HepG2 (cell line): ENCODE measurements around the gene VAMP4. TPM values are rescaled to one million over a fixed set of nuclear protein-coding genes. Genes with fewer than 3 reads are reported as not detected.

Experiments
- ADNP ChIP-seq: sonication (generic); formaldehyde crosslinking; IDR thresholded peaks from 2 replicates; pipeline ENCODE4 v1.4.0; 2020; ENCODE audit warnings: missing genetic modification reagents
- AKAP8 ChIP-seq: sonication (generic); formaldehyde crosslinking; IDR thresholded peaks from 2 replicates; pipeline ENCODE4 v1.5.1; 2020; ENCODE audit warnings: mild to moderate bottlenecking, missing genetic modification reagents
- ATF7-NPFF ChIP-seq: sonication (generic); formaldehyde crosslinking; IDR thresholded peaks from 2 replicates; pipeline ENCODE4 v1.8.1; 2023; ENCODE audit warnings: mild to moderate bottlenecking, low read depth, missing genetic modification reagents, moderate library complexity
- EED ChIP-seq: sonication (generic); formaldehyde crosslinking; IDR thresholded peaks from 2 replicates; pipeline ENCODE4 v1.5.0; 2020; ENCODE audit warnings: mild to moderate bottlenecking, missing genetic modification reagents
- ELF3 ChIP-seq: IDR thresholded peaks from 2 replicates; pipeline ENCODE4 v1.6.1; 2016; ENCODE audit warnings: missing genetic modification reagents, missing compliant biosample characterization
- GLMP ChIP-seq: sonication (generic); formaldehyde crosslinking; IDR thresholded peaks from 2 replicates; pipeline ENCODE4 v1.9.0; 2021; ENCODE audit warnings: missing genetic modification reagents, mild to moderate bottlenecking, borderline replicate concordance
- KAT7 ChIP-seq: IDR thresholded peaks from 2 replicates; pipeline ENCODE4 v1.6.1; 2018; ENCODE audit warnings: borderline replicate concordance, missing compliant biosample characterization
- KMT2B ChIP-seq: IDR thresholded peaks from 2 replicates; pipeline ENCODE4 v1.6.1; 2016; ENCODE audit warnings: missing genetic modification reagents, missing compliant biosample characterization
- MTERF4 ChIP-seq: sonication (generic); formaldehyde crosslinking; IDR thresholded peaks from 2 replicates; pipeline ENCODE4 v1.8.0; 2023; ENCODE audit warnings: mild to moderate bottlenecking, missing genetic modification reagents
- RAD51 ChIP-seq: fragments of 450-650 bp; IDR thresholded peaks from 2 replicates; pipeline ENCODE4 v1.6.1; 2016; ENCODE audit warnings: borderline replicate concordance
- RBFOX2 ChIP-seq: fragments of 200-400 bp; formaldehyde crosslinking; IDR thresholded peaks from 2 replicates; pipeline ENCODE4 v1.6.1; 2017; ENCODE audit warnings: low read depth, mild to moderate bottlenecking, low read length
- RELA ChIP-seq: sonication (generic); formaldehyde crosslinking; IDR thresholded peaks from 2 replicates; pipeline ENCODE4 v1.4.0; 2020; ENCODE audit warnings: missing genetic modification reagents
- RXRB ChIP-seq: IDR thresholded peaks from 2 replicates; pipeline ENCODE4 v1.6.1; 2016; ENCODE audit warnings: borderline replicate concordance, missing genetic modification reagents, missing compliant biosample characterization
- SIX1 ChIP-seq: sonication (generic); formaldehyde crosslinking; IDR thresholded peaks from 2 replicates; pipeline ENCODE4 v1.4.0; 2020; ENCODE audit warnings: missing genetic modification reagents, borderline replicate concordance
- SKI ChIP-seq: fragments of 450-650 bp; IDR thresholded peaks from one replicate; pipeline ENCODE4 v1.6.1; 2018; ENCODE audit warnings: mild to moderate bottlenecking; ENCODE audit not compliant: partially characterized antibody
- SMAD3 ChIP-seq: sonication (generic); formaldehyde crosslinking; IDR thresholded peaks from 2 replicates; pipeline ENCODE4 v1.4.0; 2020; ENCODE audit warnings: missing genetic modification reagents
- TCF7 ChIP-seq: sonication (generic); IDR thresholded peaks from 2 replicates; pipeline ENCODE4 v1.6.1; 2016; ENCODE audit warnings: antibody characterized with exemption, low read depth
- ZNF205 ChIP-seq: IDR thresholded peaks from 2 replicates; pipeline ENCODE4 v1.6.1; 2018; ENCODE audit warnings: missing biosample characterization, missing genetic modification reagents
- ZNF264 ChIP-seq: sonication (generic); formaldehyde crosslinking; IDR thresholded peaks from 2 replicates; pipeline ENCODE4 v1.4.0; 2020; ENCODE audit warnings: missing genetic modification reagents
- ZNF350 ChIP-seq: sonication (generic); formaldehyde crosslinking; IDR thresholded peaks from 2 replicates; pipeline ENCODE4 v1.4.0; 2020; ENCODE audit warnings: mild to moderate bottlenecking, low read depth, missing genetic modification reagents, borderline replicate concordance
- ZNF431 ChIP-seq: sonication (generic); formaldehyde crosslinking; IDR thresholded peaks from 2 replicates; pipeline ENCODE4 v1.9.0; 2022; ENCODE audit warnings: missing genetic modification reagents, low read depth, mild to moderate bottlenecking, borderline replicate concordance
- ZSCAN12 ChIP-seq: sonication (generic); formaldehyde crosslinking; IDR thresholded peaks from 2 replicates; pipeline ENCODE4 v1.9.0; 2021; ENCODE audit warnings: mild to moderate bottlenecking, missing genetic modification reagents
- polyA plus RNA-seq, 8 experiments: library from polyadenylated mRNA; depleted of rRNA in 3 of 8; stranded (reverse) in 7 of 8; unstranded in 1 of 8; fragments of >200 nt; fragmentation: Illumina TruSeq in 4 of 8; extraction: Trizol in 4 of 8; gene quantifications; 2 replicates each; pipeline versions ENCODE4 v1.2.1 to v1.2.3, GENCODE V29; 2011 to 2016; ENCODE audit warnings: low read depth in 4 of 8, missing spikeins in 1 of 8, mixed read lengths in 1 of 8; ENCODE audit not compliant: insufficient read depth in 1 of 8
- total RNA-seq, 5 experiments: library from RNA; depleted of rRNA; stranded (reverse); fragments of >200 nt; fragmentation: Illumina TruSeq; extraction: Trizol; gene quantifications; 2 replicates each; pipeline ENCODE4 v1.2.3, GENCODE V29; 2016; ENCODE audit warnings: low read depth in 1 of 5
- TF ChIP-seq, protein P1 (sequence below): IDR thresholded peaks from 2 replicates; pipeline ENCODE4 v1.6.1; 2012; ENCODE audit warnings: low read length, improper control_type of control experiment
- TF ChIP-seq, protein P2 (sequence below): sonication (generic); formaldehyde crosslinking; IDR thresholded peaks from 2 replicates; pipeline ENCODE4 v1.5.0; 2020; ENCODE audit warnings: mild to moderate bottlenecking, missing genetic modification reagents

Gene VAMP4
- total and polyA plus RNA-seq, 2 of the 13 experiments (the other 11 are each of a cell fraction or from before 2014, with no cell fraction given), result 1.4 to 2.0 TPM

GRCh38 chr1:171781176-171781875 is 39.5 kb upstream of the VAMP4 start, which contains the start of gene METTL13 (continued):
- peak; percentile 55 for TF ChIP-seq SMAD3 (CRISPR knock-in tag)
- TF ChIP-seq ADNP (CRISPR knock-in tag), result no peak
- peak; percentile 69; the same call in 1 of the 2 replicates for TF ChIP-seq ZNF350 (CRISPR knock-in tag)
- TF ChIP-seq RBFOX2, result peak; percentile 83
- TF ChIP-seq KAT7 (CRISPR knock-in tag), result no peak
- TF ChIP-seq RXRB (CRISPR knock-in tag), result no peak; the same call in 1 of the 2 replicates
- TF ChIP-seq, protein P1, sequence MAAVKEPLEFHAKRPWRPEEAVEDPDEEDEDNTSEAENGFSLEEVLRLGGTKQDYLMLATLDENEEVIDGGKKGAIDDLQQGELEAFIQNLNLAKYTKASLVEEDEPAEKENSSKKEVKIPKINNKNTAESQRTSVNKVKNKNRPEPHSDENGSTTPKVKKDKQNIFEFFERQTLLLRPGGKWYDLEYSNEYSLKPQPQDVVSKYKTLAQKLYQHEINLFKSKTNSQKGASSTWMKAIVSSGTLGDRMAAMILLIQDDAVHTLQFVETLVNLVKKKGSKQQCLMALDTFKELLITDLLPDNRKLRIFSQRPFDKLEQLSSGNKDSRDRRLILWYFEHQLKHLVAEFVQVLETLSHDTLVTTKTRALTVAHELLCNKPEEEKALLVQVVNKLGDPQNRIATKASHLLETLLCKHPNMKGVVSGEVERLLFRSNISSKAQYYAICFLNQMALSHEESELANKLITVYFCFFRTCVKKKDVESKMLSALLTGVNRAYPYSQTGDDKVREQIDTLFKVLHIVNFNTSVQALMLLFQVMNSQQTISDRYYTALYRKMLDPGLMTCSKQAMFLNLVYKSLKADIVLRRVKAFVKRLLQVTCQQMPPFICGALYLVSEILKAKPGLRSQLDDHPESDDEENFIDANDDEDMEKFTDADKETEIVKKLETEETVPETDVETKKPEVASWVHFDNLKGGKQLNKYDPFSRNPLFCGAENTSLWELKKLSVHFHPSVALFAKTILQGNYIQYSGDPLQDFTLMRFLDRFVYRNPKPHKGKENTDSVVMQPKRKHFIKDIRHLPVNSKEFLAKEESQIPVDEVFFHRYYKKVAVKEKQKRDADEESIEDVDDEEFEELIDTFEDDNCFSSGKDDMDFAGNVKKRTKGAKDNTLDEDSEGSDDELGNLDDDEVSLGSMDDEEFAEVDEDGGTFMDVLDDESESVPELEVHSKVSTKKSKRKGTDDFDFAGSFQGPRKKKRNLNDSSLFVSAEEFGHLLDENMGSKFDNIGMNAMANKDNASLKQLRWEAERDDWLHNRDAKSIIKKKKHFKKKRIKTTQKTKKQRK, result no peak
- TF ChIP-seq KMT2B (CRISPR knock-in tag), result peak; percentile 78
- TF ChIP-seq TCF7, result no peak
- no peak for TF ChIP-seq SIX1
- TF ChIP-seq ZNF264, result no peak
- no peak for TF ChIP-seq AKAP8 (CRISPR knock-in tag)
- TF ChIP-seq ZNF431 (CRISPR knock-in tag), result no peak
- peak; percentile 69 for TF ChIP-seq ATF7-NPFF (CRISPR knock-in tag)
- TF ChIP-seq ELF3, result peak; percentile 91
- TF ChIP-seq MTERF4 (CRISPR knock-in tag), result no peak
- TF ChIP-seq, protein P2, sequence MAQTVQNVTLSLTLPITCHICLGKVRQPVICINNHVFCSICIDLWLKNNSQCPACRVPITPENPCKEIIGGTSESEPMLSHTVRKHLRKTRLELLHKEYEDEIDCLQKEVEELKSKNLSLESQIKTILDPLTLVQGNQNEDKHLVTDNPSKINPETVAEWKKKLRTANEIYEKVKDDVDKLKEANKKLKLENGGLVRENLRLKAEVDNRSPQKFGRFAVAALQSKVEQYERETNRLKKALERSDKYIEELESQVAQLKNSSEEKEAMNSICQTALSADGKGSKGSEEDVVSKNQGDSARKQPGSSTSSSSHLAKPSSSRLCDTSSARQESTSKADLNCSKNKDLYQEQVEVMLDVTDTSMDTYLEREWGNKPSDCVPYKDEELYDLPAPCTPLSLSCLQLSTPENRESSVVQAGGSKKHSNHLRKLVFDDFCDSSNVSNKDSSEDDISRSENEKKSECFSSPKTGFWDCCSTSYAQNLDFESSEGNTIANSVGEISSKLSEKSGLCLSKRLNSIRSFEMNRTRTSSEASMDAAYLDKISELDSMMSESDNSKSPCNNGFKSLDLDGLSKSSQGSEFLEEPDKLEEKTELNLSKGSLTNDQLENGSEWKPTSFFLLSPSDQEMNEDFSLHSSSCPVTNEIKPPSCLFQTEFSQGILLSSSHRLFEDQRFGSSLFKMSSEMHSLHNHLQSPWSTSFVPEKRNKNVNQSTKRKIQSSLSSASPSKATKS, result no peak
- no peak for TF ChIP-seq ZSCAN12 (CRISPR knock-in tag)
- no peak for TF ChIP-seq RAD51
- no peak; the same call in 1 of the 2 replicates for TF ChIP-seq EED (CRISPR knock-in tag)
- TF ChIP-seq RELA, result no peak
- TF ChIP-seq ZNF205 (CRISPR knock-in tag), result 0 out of 2 replicates have a peak, but pooled peaks have one; percentile 52
- no peak for TF ChIP-seq GLMP (CRISPR knock-in tag)
- TF ChIP-seq SKI, result no peak
